Naive B cell (primary cell): ENCODE data around the gene GRM8. TPM values are rescaled to one million over a fixed set of nuclear protein-coding genes. Genes with fewer than 3 reads are reported as not detected.
A peak's percentile ranks its signal among the peaks of the same experiment; 100 is the strongest.

Experiments used
- ATAC-seq, 2 donors: fragments of 150-1000 bp; cut with Tn5 transposase; 2 replicates each; pipeline ENCODE4 v1.10.0; 2021; ENCODE audit warnings: low read depth in 2 of 2, mild to moderate bottlenecking in 2 of 2, moderate library complexity in 2 of 2
- DNase-seq: peaks from one replicate; pipeline ENCODE4 v3.0.0; 2022
- H3K27ac Mint-ChIP-seq, 6 donors: one replicate each; pipeline ENCODE4 v1.8.0; 2020 to 2022; ENCODE audit warnings: mild to moderate bottlenecking in 6 of 6, mixed read lengths in 6 of 6, moderate library complexity in 5 of 6, inconsistent platforms in 2 of 6
- H3K27me3 Mint-ChIP-seq, 3 donors: one replicate each; pipeline ENCODE4 v1.8.0; 2021 to 2022; ENCODE audit warnings: mixed read lengths in 3 of 3, mild to moderate bottlenecking in 1 of 3
- H3K36me3 Mint-ChIP-seq, 2 donors: one replicate each; pipeline ENCODE4 v1.8.0; 2020 to 2022; ENCODE audit warnings: mixed read lengths in 2 of 2, inconsistent platforms in 1 of 2, mild to moderate bottlenecking in 1 of 2
- H3K4me1 Mint-ChIP-seq, 3 donors: one replicate each; pipeline ENCODE4 v1.8.0; 2020 to 2022; ENCODE audit warnings: mixed read lengths in 3 of 3, inconsistent platforms in 1 of 3, mild to moderate bottlenecking in 1 of 3, moderate library complexity in 1 of 3
- H3K4me3 Mint-ChIP-seq, 8 donors: one replicate each; pipeline ENCODE4 v1.8.0; 2020 to 2022; ENCODE audit warnings: mild to moderate bottlenecking in 8 of 8, mixed read lengths in 8 of 8, moderate library complexity in 8 of 8, inconsistent platforms in 2 of 8
- H3K9me3 Mint-ChIP-seq, 7 donors: one replicate each; pipeline ENCODE4 v1.8.0; 2020 to 2022; ENCODE audit warnings: mixed read lengths in 7 of 7, mild to moderate bottlenecking in 5 of 7, inconsistent platforms in 2 of 7, moderate library complexity in 1 of 7
- polyA plus RNA-seq, 6 donors: library from polyadenylated mRNA; unstranded; fragments of 300-500 nt; fragmentation: Illumina TruSeq; gene quantifications; one replicate each; pipeline ENCODE4 v1.2.3, GENCODE V29; 2021; ENCODE audit warnings: low read depth in 6 of 6

GRM8 gene
- polyA plus RNA-seq, 6 donors from 2014 or later = not detected

- Mint-ChIP-seq H3K36me3 (no peaks in the 10 kb centered on the region), H3K4me1 (no peaks in the 10 kb centered on the region), H3K9me3 (peaks cover 0 to 2% (median 0%) of the 10 kb centered on the region in 7 donors), H3K27ac (no peak overlapping the region), H3K27me3 (no peaks in the 10 kb centered on the region), H3K4me3 (no peak overlapping the region)
- no peak for ATAC-seq
- no peak for DNase-seq
These were observed 461.4 kb downstream of the GRM8 start for GRCh38 chr7:126791306-126791705.

DNA sequence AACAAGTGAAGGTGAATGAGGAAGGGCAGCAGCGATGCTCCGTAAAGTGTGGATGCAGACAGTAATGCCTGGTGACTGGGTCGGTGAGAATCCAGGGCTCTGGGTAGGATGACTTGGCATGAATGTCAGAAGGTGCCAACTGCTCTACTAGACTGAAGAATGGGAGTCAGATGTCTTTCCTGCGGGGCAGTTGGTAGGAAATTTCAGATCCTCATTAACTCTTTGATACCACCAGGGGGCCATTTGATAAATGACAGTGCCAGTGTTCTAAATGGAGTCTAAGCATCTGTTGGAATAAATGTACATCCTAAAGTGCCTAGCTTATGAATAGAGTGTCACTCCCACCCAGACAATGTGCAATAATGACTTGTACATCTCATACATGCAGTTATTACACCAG, 462.0 kb downstream of the GRM8 start:
- H3K27ac Mint-ChIP-seq = peak overlapping the region in 1 of 6 donors; percentile 73
- ATAC-seq (no peak), DNase-seq (no peak)
- H3K4me1 Mint-ChIP-seq = no peaks in the 10 kb centered on the region
- no peak overlapping the region for H3K4me3 Mint-ChIP-seq
- H3K36me3 Mint-ChIP-seq = no peaks in the 10 kb centered on the region
- H3K27me3 Mint-ChIP-seq = no peaks in the 10 kb centered on the region
- peaks cover 0 to 2% (median 0%) of the 10 kb centered on the region in 7 donors for H3K9me3 Mint-ChIP-seq

- no peak for ATAC-seq
- no peak overlapping the region for H3K4me3 Mint-ChIP-seq
- no peaks in the 10 kb centered on the region for H3K4me1 Mint-ChIP-seq
- peaks cover 0 to 7% (median 0%) of the 10 kb centered on the region in 7 donors for H3K9me3 Mint-ChIP-seq
- no peak overlapping the region for H3K27ac Mint-ChIP-seq
- H3K27me3 Mint-ChIP-seq = peaks cover 0 to 4% (median 0%) of the 10 kb centered on the region in 3 donors
- no peaks in the 10 kb centered on the region for H3K36me3 Mint-ChIP-seq
- no peak for DNase-seq
These were observed 469.1 kb downstream of the GRM8 start for GRCh38 chr7:126783613-126784012.

DNA sequence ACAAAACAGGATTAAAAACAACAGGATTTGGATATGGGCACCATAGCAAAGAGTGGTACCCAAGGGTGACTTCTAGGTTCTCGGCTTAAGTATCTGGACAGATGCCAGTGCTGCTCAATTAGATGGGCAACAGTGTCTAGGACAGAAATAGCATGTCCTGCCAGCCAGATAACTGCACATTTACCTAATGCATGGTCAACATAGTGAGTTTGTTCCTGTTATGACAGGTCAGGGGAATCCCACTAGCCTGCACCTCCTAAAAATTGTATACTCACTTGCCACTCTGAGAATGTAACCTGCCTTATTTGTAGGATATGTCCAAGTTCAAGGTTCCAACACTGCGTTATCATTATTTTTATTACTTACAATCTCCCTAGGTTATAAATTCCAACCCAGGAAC, 471.7 kb downstream of the GRM8 start:
- no peak for ATAC-seq
- Mint-ChIP-seq H3K4me1 (no peaks in the 10 kb centered on the region), H3K36me3 (no peaks in the 10 kb centered on the region), H3K4me3 (no peak overlapping the region), H3K27me3 (peaks cover 0 to 4% (median 0%) of the 10 kb centered on the region in 3 donors), H3K27ac (no peak overlapping the region), H3K9me3 (peaks cover 0 to 7% (median 0%) of the 10 kb centered on the region in 7 donors)
- no peak for DNase-seq

DNA sequence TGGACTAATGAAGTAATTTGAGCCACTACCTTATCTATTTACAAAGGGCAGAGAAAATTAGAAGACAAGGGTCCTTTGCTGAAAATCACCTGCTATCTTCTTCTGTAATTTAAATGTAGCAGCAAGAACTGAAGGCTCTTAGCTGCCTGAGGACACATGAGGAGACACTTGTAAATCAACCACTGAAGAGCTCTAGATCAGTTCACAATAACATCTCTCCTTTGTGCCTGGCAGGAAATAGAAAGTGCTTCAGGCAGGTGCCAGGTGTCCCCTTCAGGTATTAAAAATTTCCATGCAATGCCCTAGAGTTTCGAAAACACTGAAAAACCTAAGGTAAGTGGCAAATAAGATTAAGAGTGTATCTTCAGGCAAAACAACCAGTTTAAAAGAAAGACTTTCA, 474.6 kb downstream of the GRM8 start:
- no peaks in the 10 kb centered on the region for H3K36me3 Mint-ChIP-seq
- no peak for DNase-seq
- no peak overlapping the region for H3K27ac Mint-ChIP-seq
- ATAC-seq = no peak
- H3K4me1 Mint-ChIP-seq = no peaks in the 10 kb centered on the region
- no peak overlapping the region for H3K4me3 Mint-ChIP-seq
- H3K27me3 Mint-ChIP-seq = peaks cover 0 to 4% (median 0%) of the 10 kb centered on the region in 3 donors
- peaks cover 0 to 7% (median 0%) of the 10 kb centered on the region in 7 donors for H3K9me3 Mint-ChIP-seq

DNA sequence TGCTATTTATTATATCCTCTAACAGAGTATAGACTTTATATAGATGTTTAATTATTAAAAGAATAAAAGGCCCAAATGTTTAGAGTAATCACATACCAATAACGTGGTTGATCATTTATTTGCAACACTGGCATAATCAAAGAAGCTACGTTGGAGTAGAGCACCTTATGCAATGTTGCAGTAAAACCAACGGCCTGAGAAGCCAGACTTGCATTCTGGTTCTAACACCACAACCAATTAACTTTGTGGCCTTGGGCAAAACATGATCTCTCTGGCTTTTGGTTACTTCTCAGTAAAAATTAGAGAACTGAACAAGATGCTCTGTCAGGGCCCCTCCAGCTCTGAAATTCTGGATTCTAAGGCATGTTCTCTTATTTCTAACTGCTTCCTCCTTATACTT, 476.2 kb downstream of the GRM8 start:
- Mint-ChIP-seq H3K9me3 (peaks cover 0 to 7% (median 0%) of the 10 kb centered on the region in 7 donors), H3K27ac (no peak overlapping the region), H3K27me3 (peaks cover 0 to 4% (median 0%) of the 10 kb centered on the region in 3 donors), H3K4me1 (no peaks in the 10 kb centered on the region), H3K4me3 (no peak overlapping the region), H3K36me3 (no peaks in the 10 kb centered on the region)
- no peak for ATAC-seq
- DNase-seq = no peak

DNA sequence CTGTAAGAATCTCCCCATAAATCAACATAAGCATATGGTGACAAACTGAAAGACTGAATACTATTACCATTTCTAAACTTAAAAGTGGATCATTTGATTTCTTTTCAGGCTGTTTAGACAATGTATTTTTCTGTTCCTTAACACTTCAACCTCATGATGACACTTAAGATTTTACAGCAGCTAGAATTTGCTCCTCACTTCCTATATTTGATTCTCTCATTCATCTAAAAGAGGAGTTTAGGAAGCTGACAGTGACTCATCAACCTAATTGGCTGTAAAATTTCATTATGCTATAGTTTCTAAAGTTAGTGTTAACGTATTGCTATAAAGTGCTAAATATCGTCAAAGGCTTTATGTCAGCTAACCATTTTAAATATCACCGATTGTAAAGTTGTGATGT, 478.7 kb downstream of the GRM8 start:
- H3K4me1 Mint-ChIP-seq = no peaks in the 10 kb centered on the region
- H3K4me3 Mint-ChIP-seq = no peak overlapping the region
- no peak for DNase-seq
- no peaks in the 10 kb centered on the region for H3K36me3 Mint-ChIP-seq
- no peaks in the 10 kb centered on the region for H3K9me3 Mint-ChIP-seq
- H3K27me3 Mint-ChIP-seq = no peaks in the 10 kb centered on the region
- no peak for ATAC-seq
- H3K27ac Mint-ChIP-seq = no peak overlapping the region

- no peaks in the 10 kb centered on the region for H3K4me1 Mint-ChIP-seq
- H3K27me3 Mint-ChIP-seq = no peaks in the 10 kb centered on the region
- H3K9me3 Mint-ChIP-seq = no peaks in the 10 kb centered on the region
- H3K4me3 Mint-ChIP-seq = no peak overlapping the region
- no peaks in the 10 kb centered on the region for H3K36me3 Mint-ChIP-seq
- no peak overlapping the region for H3K27ac Mint-ChIP-seq
- ATAC-seq (no peak), DNase-seq (no peak)
These were observed 483.9 kb downstream of the GRM8 start for GRCh38 chr7:126768836-126769235.

GRCh38 chr7:126760914-126761577, 491.7 kb downstream of the GRM8 start:
- Mint-ChIP-seq H3K4me3 (no peak overlapping the region), H3K36me3 (no peaks in the 10 kb centered on the region), H3K4me1 (no peaks in the 10 kb centered on the region), H3K9me3 (peaks cover 0 to 6% (median 0%) of the 10 kb centered on the region in 7 donors), H3K27me3 (no peaks in the 10 kb centered on the region), H3K27ac (no peak overlapping the region)
- ATAC-seq (no peak), DNase-seq (no peak)

- H3K27ac Mint-ChIP-seq = no peak overlapping the region
These were observed 497.4 kb downstream of the GRM8 start for GRCh38 chr7:126755381-126755780.

GRCh38 chr7:126750207-126750911, 502.4 kb downstream of the GRM8 start:
- H3K27me3 Mint-ChIP-seq = no peaks in the 10 kb centered on the region
- H3K4me1 Mint-ChIP-seq = no peaks in the 10 kb centered on the region
- H3K27ac Mint-ChIP-seq = no peak overlapping the region
- no peak overlapping the region for H3K4me3 Mint-ChIP-seq
- peaks cover 0 to 12% (median 0%) of the 10 kb centered on the region in 7 donors for H3K9me3 Mint-ChIP-seq
- no peak for ATAC-seq
- H3K36me3 Mint-ChIP-seq = no peaks in the 10 kb centered on the region
- no peak for DNase-seq

More at GRCh38 chr7:126755381-126755780, 497.4 kb downstream of the GRM8 start:
- DNase-seq (no peak), ATAC-seq (no peak)
- Mint-ChIP-seq H3K9me3 (peaks cover 0 to 2% (median 0%) of the 10 kb centered on the region in 7 donors), H3K4me3 (no peak overlapping the region), H3K4me1 (no peaks in the 10 kb centered on the region), H3K36me3 (no peaks in the 10 kb centered on the region), H3K27me3 (no peaks in the 10 kb centered on the region)

DNA sequence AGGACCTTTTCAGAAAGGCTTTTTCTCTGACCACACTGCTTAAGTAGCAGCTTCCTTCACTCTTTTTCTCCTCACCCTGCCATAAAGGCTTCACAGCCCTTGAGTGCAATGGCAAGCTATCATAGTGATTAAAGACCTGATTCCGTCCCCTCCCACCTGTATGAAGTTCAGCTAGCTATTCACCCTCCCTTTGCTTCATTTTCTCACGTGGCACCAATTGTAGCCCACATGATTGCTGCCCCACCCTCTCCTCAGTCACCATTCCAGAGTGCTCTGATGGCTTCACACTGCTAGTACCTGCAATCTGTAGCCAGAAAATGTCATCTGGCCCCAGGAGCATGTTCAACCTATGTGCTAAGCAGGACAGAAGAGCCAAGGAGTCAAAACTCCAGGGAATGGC, 523.8 kb downstream of the GRM8 start:
- no peak for DNase-seq
- H3K27me3 Mint-ChIP-seq = no peaks in the 10 kb centered on the region
- no peak for ATAC-seq
- no peak overlapping the region for H3K4me3 Mint-ChIP-seq
- H3K27ac Mint-ChIP-seq = no peak overlapping the region
- H3K4me1 Mint-ChIP-seq = no peaks in the 10 kb centered on the region
- H3K36me3 Mint-ChIP-seq = no peaks in the 10 kb centered on the region
- peaks cover 0 to 5% (median 0%) of the 10 kb centered on the region in 7 donors for H3K9me3 Mint-ChIP-seq

DNA sequence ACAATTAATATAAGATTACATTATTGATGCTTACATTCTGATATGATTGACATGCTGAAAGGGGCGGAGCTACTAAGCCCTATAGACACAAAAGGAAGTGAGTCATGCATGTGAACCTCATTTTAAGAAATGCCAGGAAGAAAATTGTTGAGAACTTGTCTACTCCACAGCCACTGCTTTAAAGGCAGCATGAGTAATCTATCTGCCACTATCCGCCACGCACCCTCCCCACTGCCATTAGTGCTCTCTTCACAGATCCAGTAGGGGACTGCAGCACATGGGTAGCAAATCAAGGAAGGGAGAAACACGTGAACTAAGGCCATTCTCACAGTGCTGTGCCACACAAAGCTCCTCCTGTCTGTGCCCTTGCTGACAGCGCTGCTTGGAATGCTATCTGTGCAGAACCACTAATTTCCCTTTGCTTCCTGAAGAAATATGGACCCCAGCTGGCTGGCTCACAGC, 524.8 kb downstream of the GRM8 start:
- DNase-seq (no peak), ATAC-seq (no peak)
- Mint-ChIP-seq H3K4me3 (no peak overlapping the region), H3K27ac (no peak overlapping the region), H3K9me3 (peaks cover 0 to 5% (median 0%) of the 10 kb centered on the region in 7 donors), H3K4me1 (no peaks in the 10 kb centered on the region), H3K27me3 (no peaks in the 10 kb centered on the region), H3K36me3 (no peaks in the 10 kb centered on the region)

- H3K4me3 Mint-ChIP-seq = no peak overlapping the region
- ATAC-seq (no peak), DNase-seq (no peak)
- peaks cover 0 to 10% (median 0%) of the 10 kb centered on the region in 7 donors for H3K9me3 Mint-ChIP-seq
- H3K27ac Mint-ChIP-seq = no peak overlapping the region
- H3K27me3 Mint-ChIP-seq = no peaks in the 10 kb centered on the region
- H3K36me3 Mint-ChIP-seq = no peaks in the 10 kb centered on the region
- no peaks in the 10 kb centered on the region for H3K4me1 Mint-ChIP-seq
These were observed 528.7 kb downstream of the GRM8 start for GRCh38 chr7:126723966-126724544.
